DND-41 (cell line): ENCODE data around the gene CDCP1.

ENCODE experiments used
- CTCF ChIP-seq: IDR thresholded peaks from 2 replicates; pipeline ENCODE4 v1.5.1; 2012; ENCODE audit warnings: borderline replicate concordance, low read length, moderate library complexity, mild to moderate bottlenecking; ENCODE audit not compliant: poor library complexity, severe bottlenecking; ENCODE audit errors: extremely low read depth
- EZH2 ChIP-seq: IDR thresholded peaks from 3 replicates; pipeline ENCODE4 v1.6.1; 2012; ENCODE audit warnings: borderline replicate concordance, low read depth, mild to moderate bottlenecking, moderate library complexity, low read length, inconsistent platforms; ENCODE audit not compliant: severe bottlenecking

DNA sequence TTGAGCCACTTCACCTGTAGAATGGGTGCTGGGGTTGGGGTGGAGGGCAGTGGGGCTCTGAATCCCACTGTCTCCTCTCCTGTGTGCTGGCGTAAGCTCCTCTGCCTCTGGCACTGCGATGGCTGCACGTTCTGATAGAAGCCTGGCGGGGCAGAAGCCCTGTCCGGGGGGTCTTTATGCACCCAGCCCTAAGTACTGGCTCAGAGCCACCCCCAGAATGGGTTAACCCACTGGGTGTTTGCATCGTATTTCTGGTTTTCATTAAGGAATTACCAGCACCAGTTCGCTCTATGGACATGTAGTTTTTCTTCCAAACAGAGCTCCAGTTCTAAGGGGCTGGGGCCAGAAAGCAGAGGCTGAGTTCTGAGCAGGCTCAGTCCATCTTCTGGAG is 37.7 kb upstream of the CDCP1 start:
- no peak for TF ChIP-seq CTCF
- no peak for TF ChIP-seq EZH2
